GM06990 (cell line): ENCODE measurements around the gene NLE1.

Experiments used
- DNase-seq: peaks from one replicate; pipeline ENCODE4 v3.0.0-alpha.2; 2011; ENCODE audit not compliant: insufficient read length; ENCODE audit errors: extremely low read depth
- H3K27me3 ChIP-seq: replicated peaks from 2 replicates; pipeline ENCODE4 v1.6.0; 2011; ENCODE audit warnings: low read length; ENCODE audit not compliant: control insufficient read depth, insufficient read depth
- H3K36me3 ChIP-seq: 2 replicates; pipeline ENCODE4 v1.5.1; 2011; ENCODE audit warnings: low read length; ENCODE audit not compliant: control insufficient read depth, insufficient read depth
- H3K4me3 ChIP-seq: replicated peaks from 2 replicates; pipeline ENCODE4 v1.5.1; 2011; ENCODE audit warnings: low read depth, mild to moderate bottlenecking, control low read depth, low read length
- TF ChIP-seq, protein P1 (sequence below): IDR thresholded peaks from 2 replicates; pipeline ENCODE4 v1.5.1; 2011; ENCODE audit warnings: low read length, control low read depth, mild to moderate bottlenecking, inconsistent platforms; ENCODE audit not compliant: insufficient read depth, poor library complexity, severe bottlenecking

NLE1 gene

DNA sequence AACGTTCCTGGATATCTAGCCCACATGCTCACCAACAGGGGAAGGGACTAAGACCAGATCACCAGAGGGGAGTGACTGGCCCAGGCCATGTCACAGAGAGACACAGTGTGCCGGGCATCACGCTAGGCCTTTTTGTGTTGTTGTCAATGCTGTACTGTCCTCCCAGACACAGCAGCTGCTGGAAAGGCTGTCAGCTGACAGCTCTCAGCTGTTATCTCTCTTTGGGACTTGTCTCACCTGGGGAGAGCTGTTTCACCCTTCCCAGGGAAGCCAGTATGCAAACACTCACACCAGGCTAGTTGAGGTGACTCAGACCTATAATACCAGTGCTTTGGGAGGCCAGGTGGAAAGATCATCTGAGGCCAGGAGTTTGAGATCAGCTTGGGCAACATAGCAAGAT is 24.9 kb upstream of the NLE1 start:
- no peak for DNase-seq
- no peak overlapping the region for H3K4me3 ChIP-seq
- no peaks in the 10 kb centered on the region for H3K36me3 ChIP-seq
- TF ChIP-seq, protein P1, sequence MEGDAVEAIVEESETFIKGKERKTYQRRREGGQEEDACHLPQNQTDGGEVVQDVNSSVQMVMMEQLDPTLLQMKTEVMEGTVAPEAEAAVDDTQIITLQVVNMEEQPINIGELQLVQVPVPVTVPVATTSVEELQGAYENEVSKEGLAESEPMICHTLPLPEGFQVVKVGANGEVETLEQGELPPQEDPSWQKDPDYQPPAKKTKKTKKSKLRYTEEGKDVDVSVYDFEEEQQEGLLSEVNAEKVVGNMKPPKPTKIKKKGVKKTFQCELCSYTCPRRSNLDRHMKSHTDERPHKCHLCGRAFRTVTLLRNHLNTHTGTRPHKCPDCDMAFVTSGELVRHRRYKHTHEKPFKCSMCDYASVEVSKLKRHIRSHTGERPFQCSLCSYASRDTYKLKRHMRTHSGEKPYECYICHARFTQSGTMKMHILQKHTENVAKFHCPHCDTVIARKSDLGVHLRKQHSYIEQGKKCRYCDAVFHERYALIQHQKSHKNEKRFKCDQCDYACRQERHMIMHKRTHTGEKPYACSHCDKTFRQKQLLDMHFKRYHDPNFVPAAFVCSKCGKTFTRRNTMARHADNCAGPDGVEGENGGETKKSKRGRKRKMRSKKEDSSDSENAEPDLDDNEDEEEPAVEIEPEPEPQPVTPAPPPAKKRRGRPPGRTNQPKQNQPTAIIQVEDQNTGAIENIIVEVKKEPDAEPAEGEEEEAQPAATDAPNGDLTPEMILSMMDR = no peak
- H3K27me3 ChIP-seq = no peaks in the 10 kb centered on the region; the same call in none of the 2 replicates

DNA sequence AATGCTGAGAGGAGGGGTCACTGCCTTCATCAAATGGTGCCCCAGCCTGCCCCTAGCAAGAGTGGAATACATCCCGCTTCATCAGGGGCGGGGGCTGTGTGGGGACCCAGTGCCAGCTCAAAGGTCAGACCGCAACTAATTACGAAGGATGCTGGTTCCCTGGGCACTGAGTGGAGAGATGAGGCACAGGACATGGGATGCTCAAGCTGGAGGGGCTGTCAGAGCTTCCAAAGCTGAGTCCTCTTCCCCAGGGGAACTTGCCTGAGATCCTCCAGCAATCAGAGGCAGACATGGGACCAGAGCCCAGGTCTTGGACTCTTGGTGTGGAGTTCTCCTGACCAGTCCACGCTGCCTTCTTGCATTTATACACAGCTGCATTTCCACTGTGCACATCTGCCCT is 24.4 kb upstream of the NLE1 start:
- Histone ChIP-seq H3K27me3 (no peaks in the 10 kb centered on the region; the same call in none of the 2 replicates), H3K4me3 (no peak overlapping the region), H3K36me3 (no peaks in the 10 kb centered on the region)
- no peak for DNase-seq
- TF ChIP-seq, protein P1 = no peak

DNA sequence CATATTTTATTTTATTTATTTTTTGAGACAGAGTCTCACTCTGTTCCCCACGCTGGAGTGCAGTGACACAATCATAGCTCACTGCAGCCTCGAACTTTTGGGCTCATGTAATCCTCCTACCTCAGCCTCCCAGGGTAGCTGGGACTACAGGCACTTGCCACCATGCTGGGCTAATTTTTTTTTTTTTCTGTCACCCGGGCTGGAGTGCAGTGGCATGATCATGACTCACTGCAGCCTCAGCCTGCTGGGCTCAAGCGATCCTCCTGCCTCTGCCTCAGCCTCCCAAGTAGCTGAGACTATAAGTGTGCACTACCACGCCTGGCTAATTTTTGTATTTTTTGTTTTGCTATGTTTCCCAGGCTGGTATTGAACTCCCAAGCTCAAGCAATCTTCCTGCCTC is 22.6 kb upstream of the NLE1 start:
- Histone ChIP-seq H3K36me3 (no peaks in the 10 kb centered on the region), H3K4me3 (no peak overlapping the region), H3K27me3 (no peaks in the 10 kb centered on the region; the same call in none of the 2 replicates)
- no peak for DNase-seq
- TF ChIP-seq, protein P1 = no peak

DNA sequence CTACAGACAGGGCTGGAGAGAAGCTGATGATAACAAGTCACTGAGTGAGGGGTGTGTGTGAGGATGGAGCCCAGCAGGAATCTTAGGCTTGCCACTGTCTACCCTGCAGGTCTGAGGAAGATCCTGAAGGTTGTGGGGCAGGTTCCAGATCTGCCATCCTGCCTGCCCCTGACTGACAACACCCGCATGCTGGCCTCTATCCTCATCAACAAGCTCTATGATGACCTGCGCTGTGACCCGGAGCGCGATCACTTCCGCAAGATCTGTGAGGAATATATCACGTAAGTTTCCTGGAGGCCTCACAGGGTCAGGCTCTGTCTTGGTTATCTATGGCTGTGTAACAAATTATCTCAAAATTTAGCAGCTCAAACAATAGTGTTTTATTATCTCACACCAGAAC is 21.8 kb upstream of the NLE1 start:
- Histone ChIP-seq H3K4me3 (no peak overlapping the region), H3K36me3 (no peaks in the 10 kb centered on the region), H3K27me3 (no peaks in the 10 kb centered on the region; the same call in none of the 2 replicates)
- TF ChIP-seq, protein P1 = no peak
- no peak for DNase-seq

DNA sequence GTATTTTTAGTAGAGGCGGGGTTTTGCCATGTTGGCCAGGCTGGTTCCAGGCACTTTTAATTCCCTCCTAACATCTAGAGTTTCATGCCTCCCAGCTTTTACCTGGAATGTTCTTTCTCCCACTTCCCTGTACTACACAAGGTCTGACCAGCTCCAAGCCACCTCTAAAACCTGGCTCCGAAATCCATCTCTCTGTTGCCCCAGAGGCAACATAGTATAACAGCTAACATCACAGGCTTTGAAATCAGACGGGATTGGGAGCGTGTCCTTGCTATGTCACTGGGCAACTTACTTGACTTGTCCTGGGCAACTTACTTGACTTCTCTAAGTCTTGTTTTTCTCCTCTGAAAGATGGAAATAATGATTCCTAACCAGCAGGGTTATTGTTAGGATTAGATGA is 20.7 kb upstream of the NLE1 start:
- DNase-seq = no peak
- TF ChIP-seq, protein P1 = no peak
- Histone ChIP-seq H3K4me3 (no peak overlapping the region), H3K36me3 (no peaks in the 10 kb centered on the region), H3K27me3 (no peaks in the 10 kb centered on the region; the same call in none of the 2 replicates)

DNA sequence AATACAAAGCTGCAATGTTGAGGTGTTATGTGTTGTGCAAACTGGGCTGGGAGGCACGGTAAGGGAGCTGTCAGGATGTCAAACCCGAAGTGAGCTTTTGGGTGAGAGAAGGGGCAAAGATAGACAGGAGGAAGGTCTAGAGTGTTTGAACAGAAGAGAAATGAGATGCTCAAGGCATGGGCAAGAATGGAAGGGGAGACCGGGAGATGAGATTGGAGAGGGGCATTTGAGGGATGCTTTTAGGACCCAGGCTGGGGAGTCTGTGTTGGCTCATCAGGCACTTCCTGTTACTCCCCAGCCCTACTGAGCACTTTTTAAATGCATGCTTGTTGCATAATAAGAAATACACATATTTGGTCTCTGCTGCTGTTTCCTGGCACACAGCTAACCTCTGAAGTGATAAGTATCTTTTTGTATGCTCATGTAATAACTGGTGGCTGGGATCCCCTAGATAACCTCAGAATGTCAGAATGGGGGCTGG is 19.2 kb upstream of the NLE1 start:
- no peak for DNase-seq
- TF ChIP-seq, protein P1 = no peak
- H3K36me3 ChIP-seq = no peaks in the 10 kb centered on the region
- no peak overlapping the region for H3K4me3 ChIP-seq
- H3K27me3 ChIP-seq = no peaks in the 10 kb centered on the region; the same call in 1 of the 2 replicates
